ENCODE data around the gene SHKBP1.

- TF ChIP-seq CTCF (IDR thresholded peaks at IDR 0.05; ENCODE audit: borderline replicate concordance, extremely low read depth, low read length, poor library complexity, severe bottlenecking) (no peak), EZH2 (IDR thresholded peaks at IDR 0.05; ENCODE audit: borderline replicate concordance, low read depth, low read length, severe bottlenecking) (no peak)
Measured at GRCh38 chr19:40528078-40528477, 48.6 kb upstream of the SHKBP1 start.

Measured in DND-41 (cell line).